Right atrium auricular region (tissue), 2 donors: ENCODE results near the gene GRM7. TPM values are rescaled to one million over a fixed set of nuclear protein-coding genes. Genes with fewer than 3 reads are reported as not detected.

Source experiments
- DNase-seq: peaks from one replicate; pipeline ENCODE4 v3.0.0-alpha.2; 2019; ENCODE audit warnings: low spot score
- H3K27ac ChIP-seq, 2 donors: fragments of 200-600 bp; sonication (generic); 1 replicate in 1 of 2; 2 replicates in 1 of 2; pipeline ENCODE4 v1.5.1; 2016 to 2019
- H3K27me3 ChIP-seq, 2 donors: fragments of 200-600 bp; sonication (generic); one replicate each; pipeline versions ENCODE4 v1.5.1 to v1.6.0; 2017 to 2019
- H3K36me3 ChIP-seq: fragments of 200-600 bp; sonication (generic); one replicate; pipeline ENCODE4 v1.5.1; 2016
- H3K4me1 ChIP-seq, 2 donors: fragments of 200-600 bp; sonication (generic); one replicate each; pipeline versions ENCODE4 v1.5.1 to v1.6.0; 2017 to 2019
- H3K4me3 ChIP-seq, 2 donors: fragments of 200-600 bp; sonication (generic); 1 replicate in 1 of 2; 2 replicates in 1 of 2; pipeline ENCODE4 v1.5.1; 2017 to 2019; ENCODE audit warnings: mild to moderate bottlenecking in 1 of 2, moderate library complexity in 1 of 2
- H3K9me3 ChIP-seq, 2 donors: fragments of 200-600 bp; sonication (generic); one replicate each; pipeline ENCODE4 v1.5.1; 2019
- CTCF ChIP-seq, 2 donors: fragments of 200-600 bp; sonication (generic); IDR thresholded peaks; one replicate each; pipeline ENCODE4 v1.5.1; 2019; ENCODE audit warnings: antibody characterized with exemption in 2 of 2
- total RNA-seq, 2 donors: library from RNA; depleted of rRNA; stranded (reverse); fragments of >200 nt; gene quantifications; one replicate each; pipeline ENCODE4 v1.1.0, GENCODE V29; 2016

Gene GRM7
- total RNA-seq, 2 donors from 2014 or later, result not detected

- no peak for TF ChIP-seq CTCF (IDR thresholded peaks at IDR 0.05)
- H3K27me3 ChIP-seq, result no peaks in the 10 kb centered on the region
- no peak overlapping the region for H3K27ac ChIP-seq
- H3K4me3 ChIP-seq, result no peak overlapping the region
- H3K36me3 ChIP-seq, result no peaks in the 10 kb centered on the region
- no peaks in the 10 kb centered on the region for H3K4me1 ChIP-seq
- DNase-seq, result no peak
- no peaks in the 10 kb centered on the region for H3K9me3 ChIP-seq
Measured at GRCh38 chr3:7086417-7086816, 225.5 kb downstream of the GRM7 start.

- H3K27ac ChIP-seq, result no peak overlapping the region
- H3K27me3 ChIP-seq, result no peaks in the 10 kb centered on the region
Measured at GRCh38 chr3:7095116-7095515, 234.2 kb downstream of the GRM7 start.

GRCh38 chr3:7100136-7100535 lies 239.2 kb downstream of the GRM7 start:
- Histone ChIP-seq H3K9me3 (no peaks in the 10 kb centered on the region), H3K4me3 (no peak overlapping the region), H3K36me3 (no peaks in the 10 kb centered on the region), H3K27ac (no peak overlapping the region), H3K4me1 (no peaks in the 10 kb centered on the region), H3K27me3 (no peaks in the 10 kb centered on the region)
- no peak for DNase-seq
- TF ChIP-seq CTCF (IDR thresholded peaks at IDR 0.05), result no peak

More at GRCh38 chr3:7095116-7095515, 234.2 kb downstream of the GRM7 start:
- no peak for DNase-seq
- Histone ChIP-seq H3K4me1 (no peaks in the 10 kb centered on the region), H3K4me3 (no peak overlapping the region), H3K36me3 (no peaks in the 10 kb centered on the region), H3K9me3 (no peaks in the 10 kb centered on the region)
- no peak for TF ChIP-seq CTCF (IDR thresholded peaks at IDR 0.05)

- Histone ChIP-seq H3K27ac (no peak overlapping the region), H3K27me3 (no peaks in the 10 kb centered on the region), H3K4me3 (no peak overlapping the region), H3K9me3 (no peaks in the 10 kb centered on the region), H3K36me3 (no peaks in the 10 kb centered on the region), H3K4me1 (no peaks in the 10 kb centered on the region)
- TF ChIP-seq CTCF (IDR thresholded peaks at IDR 0.05), result no peak
- no peak for DNase-seq
Measured at GRCh38 chr3:7106635-7107034, 245.7 kb downstream of the GRM7 start.

GRCh38 chr3:7112523-7113056 lies 251.7 kb downstream of the GRM7 start:
- Histone ChIP-seq H3K27ac (no peak overlapping the region), H3K4me3 (no peak overlapping the region), H3K4me1 (no peaks in the 10 kb centered on the region), H3K36me3 (no peaks in the 10 kb centered on the region), H3K9me3 (no peaks in the 10 kb centered on the region), H3K27me3 (no peaks in the 10 kb centered on the region)
- no peak for TF ChIP-seq CTCF (IDR thresholded peaks at IDR 0.05)
- DNase-seq, result no peak

GRCh38 chr3:7144697-7145308 lies 283.9 kb downstream of the GRM7 start:
- TF ChIP-seq CTCF (IDR thresholded peaks at IDR 0.05), result peak in 1 of 2 donors; percentile 54
- Histone ChIP-seq H3K27me3 (no peaks in the 10 kb centered on the region), H3K36me3 (no peaks in the 10 kb centered on the region), H3K9me3 (no peaks in the 10 kb centered on the region), H3K4me1 (no peaks in the 10 kb centered on the region), H3K4me3 (no peak overlapping the region), H3K27ac (no peak overlapping the region)
- no peak for DNase-seq
